HG03103 (cell line): ENCODE measurements around the gene GGT7.
"Not testable (repeated sequence)": the region's sequence is repeated elsewhere in the genome, so short reads cannot be mapped to it uniquely, and the experiment has no call there.

Experiments used
- ATAC-seq: cut with Tn5 transposase; IDR thresholded peaks from one replicate; pipeline ENCODE4 v1.9.1; 2021; ENCODE audit warnings: low read depth; ENCODE audit not compliant: unreplicated experiment

The GGT7 gene

GRCh38 chr20:34850969-34851368, 21.7 kb downstream of the GGT7 start:
- ATAC-seq = no peak

GRCh38 chr20:34849778-34850177, 22.9 kb downstream of the GGT7 start:
- no peak for ATAC-seq

GRCh38 chr20:34848597-34848996, 24.1 kb downstream of the GGT7 start:
- no peak for ATAC-seq

- no peak for ATAC-seq
Measured at GRCh38 chr20:34843421-34843820, 29.2 kb downstream of the GGT7 start.

GRCh38 chr20:34842143-34842542, 30.5 kb downstream of the GGT7 start:
- ATAC-seq = no peak

GRCh38 chr20:34834459-34834893, 38.2 kb downstream of the GGT7 start:
- ATAC-seq = no peak

- ATAC-seq = no peak
Measured at GRCh38 chr20:34831936-34832335, 40.7 kb downstream of the GGT7 start.

- ATAC-seq = no peak
Measured at GRCh38 chr20:34829191-34829590, 43.5 kb downstream of the GGT7 start.

GRCh38 chr20:34825530-34826362, 46.9 kb downstream of the GGT7 start, which contains the start of gene NCOA6:
Gene NCOA6 (minus strand): TSS chr20:34825651. CDS start chr20:34782355, 43,296 bp downstream.
- peak; percentile 45 for ATAC-seq

GRCh38 chr20:34824806-34825529, 47.7 kb downstream of the GGT7 start:
- peak; percentile 56 for ATAC-seq

- peak; percentile 43 for ATAC-seq
Measured at GRCh38 chr20:34824452-34824805, 48.2 kb downstream of the GGT7 start.

GRCh38 chr20:34824026-34824425, 48.6 kb downstream of the GGT7 start:
- ATAC-seq = no peak

- no peak for ATAC-seq
Measured at GRCh38 chr20:34820805-34821578, 51.7 kb downstream of the GGT7 start.

GRCh38 chr20:34817801-34818200, 54.9 kb downstream of the GGT7 start:
- no peak for ATAC-seq

- ATAC-seq = no peak
Measured at GRCh38 chr20:34817072-34817471, 55.6 kb downstream of the GGT7 start.

- ATAC-seq = no peak
Measured at GRCh38 chr20:34815636-34816035, 57.0 kb downstream of the GGT7 start.

GRCh38 chr20:34808583-34808982, 64.1 kb downstream of the GGT7 start:
- no peak for ATAC-seq

GRCh38 chr20:34807944-34808465, 64.7 kb downstream of the GGT7 start:
- not testable (repeated sequence) for ATAC-seq

GRCh38 chr20:34806255-34806654, 66.4 kb downstream of the GGT7 start:
- ATAC-seq = no peak

- no peak for ATAC-seq
Measured at GRCh38 chr20:34798871-34799270, 73.8 kb downstream of the GGT7 start.

- ATAC-seq = no peak
Measured at GRCh38 chr20:34798328-34798727, 74.3 kb downstream of the GGT7 start.
